GM19438 (cell line): ENCODE results near the gene GATAD2A.
"Not testable (repeated sequence)": the region's sequence is repeated elsewhere in the genome, so short reads cannot be mapped to it uniquely, and the experiment has no call there.

Source experiments
- ATAC-seq: cut with Tn5 transposase; IDR thresholded peaks from one replicate; pipeline ENCODE4 v1.9.1; 2021; ENCODE audit warnings: low read depth; ENCODE audit not compliant: unreplicated experiment

GATAD2A gene

GRCh38 chr19:19461671-19462622 is 56.5 kb downstream of the GATAD2A start:
- ATAC-seq: no peak

- no peak for ATAC-seq
Observed at GRCh38 chr19:19463348-19464117, 58.1 kb downstream of the GATAD2A start.

DNA sequence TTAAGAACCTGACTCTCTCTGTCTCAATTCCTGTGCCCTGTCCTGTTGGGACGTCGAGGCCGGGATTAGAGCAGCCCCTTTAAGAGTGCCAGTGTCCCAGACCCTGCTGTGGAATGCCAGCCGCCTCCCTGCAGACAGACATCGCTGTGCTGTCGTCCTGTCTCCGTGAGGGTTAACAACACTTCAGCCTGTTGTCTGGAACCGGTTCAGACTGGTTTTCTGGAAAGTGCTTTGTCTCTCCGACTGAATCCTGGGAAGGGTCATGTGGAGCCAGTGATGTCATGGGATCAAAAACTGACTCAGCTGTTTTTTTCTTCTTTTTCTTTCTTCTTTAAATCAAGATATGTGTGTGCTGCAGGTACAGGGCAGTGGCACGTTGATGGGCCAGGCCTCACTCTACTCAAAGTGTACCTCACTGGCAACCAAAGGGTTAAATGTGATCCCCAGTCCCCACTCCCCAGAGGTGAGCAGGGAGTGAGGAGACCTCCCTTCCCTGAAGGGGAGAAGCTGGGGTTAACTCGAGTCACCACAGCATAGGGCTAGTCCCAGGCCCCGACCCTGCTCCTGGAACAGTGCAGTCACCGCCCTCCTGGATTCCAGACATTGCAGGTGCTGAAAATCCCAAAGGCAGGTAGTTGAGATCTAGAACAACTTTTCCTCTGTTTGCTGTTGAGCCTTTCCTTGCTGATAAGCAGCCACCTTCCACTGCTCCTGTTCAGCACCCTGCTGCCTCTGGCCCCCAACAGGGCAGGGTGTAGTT is 59.0 kb downstream of the GATAD2A start:
- ATAC-seq: no peak

- no peak for ATAC-seq
Observed at GRCh38 chr19:19465436-19466070, 60.1 kb downstream of the GATAD2A start.

DNA sequence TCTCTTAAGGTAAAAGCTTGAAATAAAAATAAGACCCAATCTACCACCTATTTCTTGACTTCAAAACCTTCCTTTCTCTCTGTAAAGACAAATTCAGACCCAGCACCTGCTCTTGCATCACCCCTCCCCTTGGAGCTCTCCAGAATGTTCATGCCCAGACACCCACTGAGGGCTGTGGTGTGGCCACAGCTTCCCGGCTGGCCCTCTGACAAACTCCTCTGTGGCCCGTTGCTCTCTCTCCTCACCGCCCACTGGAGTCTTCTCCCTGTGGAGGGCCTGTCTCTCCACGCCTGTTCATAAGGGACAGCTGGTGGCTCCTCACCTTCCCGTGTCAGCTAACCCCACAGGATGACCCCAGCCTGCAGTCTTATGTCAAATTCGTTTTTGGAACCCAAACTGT is 60.7 kb downstream of the GATAD2A start:
- no peak for ATAC-seq

DNA sequence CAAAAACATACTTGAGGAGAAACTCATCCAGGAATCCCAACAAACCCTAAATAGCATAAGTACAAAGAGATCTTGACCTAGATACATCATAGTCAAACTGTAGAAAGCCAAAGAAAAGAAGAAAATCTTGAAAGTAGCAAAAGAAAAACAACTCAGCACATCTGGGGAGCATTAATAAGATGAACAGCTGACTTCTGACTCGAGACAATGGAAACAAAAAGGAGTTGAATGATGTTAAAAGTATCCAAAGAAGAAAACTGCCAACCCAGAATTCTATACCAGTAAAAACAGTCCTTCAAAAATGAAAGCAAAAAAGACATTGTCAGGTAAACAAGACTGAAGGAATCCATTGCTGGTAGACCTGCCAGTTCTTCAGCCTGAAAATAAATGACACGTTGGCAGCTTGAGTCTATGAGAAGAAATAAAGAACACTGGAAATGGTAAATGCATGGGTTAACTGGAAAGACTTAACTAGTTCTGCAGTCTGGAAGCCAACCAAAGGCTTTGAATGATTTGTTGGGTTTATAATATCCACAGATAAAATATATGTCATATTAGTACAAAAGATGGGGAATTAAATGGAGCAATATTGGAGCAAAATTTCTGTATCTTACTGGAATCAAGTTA is 63.1 kb downstream of the GATAD2A start:
- ATAC-seq: no peak

GRCh38 chr19:19470579-19470978 is 65.1 kb downstream of the GATAD2A start:
- no peak for ATAC-seq

DNA sequence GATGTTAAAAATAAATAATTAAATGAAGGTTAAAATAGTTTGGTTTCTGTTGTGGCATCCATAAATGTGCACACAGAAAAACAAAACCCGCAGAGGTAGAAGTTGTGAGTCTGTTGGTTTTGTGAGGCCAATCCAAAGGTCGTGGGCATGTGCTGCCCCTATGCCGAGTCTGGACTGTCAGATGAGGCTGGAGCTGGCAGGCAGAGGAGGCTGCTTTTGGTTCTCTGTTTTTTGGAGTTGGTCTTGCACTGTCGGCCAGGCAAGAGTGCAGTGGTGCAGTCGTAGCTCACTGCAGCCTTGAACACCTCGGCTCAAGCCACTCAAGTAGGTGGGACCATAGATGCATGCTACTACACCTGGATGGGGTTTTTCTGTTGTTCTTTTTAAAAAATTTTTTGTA is 66.2 kb downstream of the GATAD2A start:
- ATAC-seq: no peak

- ATAC-seq: not testable (repeated sequence)
Observed at GRCh38 chr19:19472106-19472505, 66.6 kb downstream of the GATAD2A start.

DNA sequence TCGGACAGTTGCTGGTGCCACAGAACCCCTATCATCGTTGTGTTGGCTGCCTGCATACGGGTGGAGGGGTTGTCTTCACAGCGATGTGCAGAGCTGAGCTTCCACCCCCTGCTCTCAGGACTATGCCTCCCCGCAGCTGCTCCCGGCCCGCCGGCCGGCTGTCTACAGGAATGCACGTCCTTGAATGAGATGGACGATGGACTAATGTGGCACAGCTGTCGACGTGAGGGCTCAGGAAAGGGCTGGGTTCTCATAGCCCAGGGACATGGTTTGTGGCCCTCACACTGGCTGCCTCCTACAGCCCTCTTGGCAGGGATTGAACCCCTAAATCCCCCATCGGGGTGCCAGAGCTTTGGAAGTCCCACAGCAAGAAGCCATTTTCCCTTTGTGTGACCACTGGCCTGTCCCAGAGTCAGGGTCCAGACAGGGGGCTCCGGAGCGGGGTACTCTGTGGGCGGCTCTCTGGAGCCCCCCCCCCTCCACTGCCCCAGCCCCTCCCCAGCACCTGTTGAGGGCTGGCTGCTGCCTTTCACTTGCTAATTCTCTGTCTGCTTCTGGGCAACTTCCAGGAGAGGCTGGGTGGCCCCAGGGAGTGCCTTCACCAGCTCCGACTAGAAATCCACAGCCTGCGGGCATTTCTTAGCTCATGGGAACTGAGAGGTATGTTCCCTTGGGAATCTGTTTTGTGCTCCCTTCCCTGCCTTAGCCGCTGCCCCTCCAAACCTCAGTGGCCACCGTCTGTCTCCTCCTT is 69.7 kb downstream of the GATAD2A start:
- no peak for ATAC-seq

- no peak for ATAC-seq
Observed at GRCh38 chr19:19475849-19476828, 70.7 kb downstream of the GATAD2A start.

- ATAC-seq: no peak
Observed at GRCh38 chr19:19477705-19478383, 72.4 kb downstream of the GATAD2A start.

DNA sequence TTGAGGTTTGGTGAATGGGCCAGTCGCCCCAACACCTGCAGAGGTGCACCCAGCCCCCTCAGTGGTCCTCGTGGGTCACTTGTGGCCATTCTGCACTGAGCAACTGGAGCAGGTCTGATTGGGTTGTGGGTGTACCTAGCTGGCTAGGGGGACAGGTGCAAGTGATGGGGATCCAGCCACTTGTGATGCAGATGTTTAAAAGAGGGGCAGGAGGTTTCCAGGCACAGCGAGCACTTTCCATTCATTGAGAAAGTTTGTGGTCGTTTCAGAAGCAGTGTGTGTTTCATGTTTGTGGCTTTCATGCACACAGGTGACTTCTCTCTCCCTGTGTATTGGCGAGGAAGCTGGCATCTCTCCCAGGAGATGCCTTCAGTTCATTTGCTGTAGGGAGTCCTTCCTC is 75.2 kb downstream of the GATAD2A start:
- ATAC-seq: no peak

- no peak for ATAC-seq
Observed at GRCh38 chr19:19482809-19483596, 77.5 kb downstream of the GATAD2A start.

DNA sequence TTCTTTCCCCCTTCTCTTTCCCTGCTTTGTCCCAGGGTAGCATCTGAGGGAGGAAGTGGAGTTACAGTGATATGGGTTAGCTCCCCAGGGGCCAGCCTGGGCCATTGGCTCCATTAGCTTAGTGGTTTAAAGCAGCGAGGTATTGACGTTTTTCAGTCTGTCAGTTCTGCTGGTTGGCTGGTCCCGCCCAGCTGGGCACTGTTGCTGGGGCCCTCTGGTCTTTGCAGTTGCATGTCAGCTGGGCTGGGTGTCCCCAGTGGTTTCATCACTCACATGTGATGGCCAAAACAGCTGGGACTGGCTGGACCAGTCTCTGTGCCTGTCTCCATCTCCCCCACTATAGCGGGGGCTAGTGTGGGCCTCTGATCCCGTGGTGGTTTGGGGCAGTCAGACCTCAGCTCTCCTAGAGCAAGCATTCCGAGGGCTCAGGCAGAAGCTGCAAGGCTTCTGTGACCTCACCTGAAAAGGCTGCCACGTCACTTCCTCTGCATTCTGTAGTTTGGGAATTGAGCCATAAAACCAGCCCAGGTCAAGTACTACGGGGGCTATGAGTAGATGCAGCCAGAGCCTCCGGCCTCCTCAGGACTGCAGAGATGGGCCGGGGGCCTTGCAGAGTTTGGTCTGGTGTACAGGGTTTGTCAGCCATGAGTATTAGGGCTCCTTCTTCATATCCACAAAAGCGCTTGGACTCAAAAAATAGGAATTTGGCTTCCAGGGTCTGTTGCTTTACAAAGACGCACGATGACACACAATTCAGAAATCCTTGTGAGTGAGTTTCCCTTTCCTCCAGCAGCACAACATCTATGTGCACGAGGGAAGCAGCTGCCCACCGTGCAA is 79.9 kb downstream of the GATAD2A start:
- no peak for ATAC-seq

GRCh38 chr19:19485998-19486290 is 80.5 kb downstream of the GATAD2A start:
- ATAC-seq: no peak
